ACHN (cell line): ENCODE data around the gene PCDH9.
A peak's percentile ranks its signal among the peaks of the same experiment; 100 is the strongest.
"Not testable (repeated sequence)": the region's sequence is repeated elsewhere in the genome, so short reads cannot be mapped to it uniquely, and the experiment has no call there.

Experiments used
- DNase-seq: peaks from one replicate; pipeline ENCODE4 v3.0.0-alpha.2; 2015
- in situ Hi-C: cut with HindIII; loops from 2 replicates; pipeline ENCODE4 v1.10.0; 2017; ENCODE audit warnings: low sequenced_read_pairs, low pct_ligation_motif_present, low pct_unique_long_range_greater_than_20kb

The PCDH9 gene

DNA sequence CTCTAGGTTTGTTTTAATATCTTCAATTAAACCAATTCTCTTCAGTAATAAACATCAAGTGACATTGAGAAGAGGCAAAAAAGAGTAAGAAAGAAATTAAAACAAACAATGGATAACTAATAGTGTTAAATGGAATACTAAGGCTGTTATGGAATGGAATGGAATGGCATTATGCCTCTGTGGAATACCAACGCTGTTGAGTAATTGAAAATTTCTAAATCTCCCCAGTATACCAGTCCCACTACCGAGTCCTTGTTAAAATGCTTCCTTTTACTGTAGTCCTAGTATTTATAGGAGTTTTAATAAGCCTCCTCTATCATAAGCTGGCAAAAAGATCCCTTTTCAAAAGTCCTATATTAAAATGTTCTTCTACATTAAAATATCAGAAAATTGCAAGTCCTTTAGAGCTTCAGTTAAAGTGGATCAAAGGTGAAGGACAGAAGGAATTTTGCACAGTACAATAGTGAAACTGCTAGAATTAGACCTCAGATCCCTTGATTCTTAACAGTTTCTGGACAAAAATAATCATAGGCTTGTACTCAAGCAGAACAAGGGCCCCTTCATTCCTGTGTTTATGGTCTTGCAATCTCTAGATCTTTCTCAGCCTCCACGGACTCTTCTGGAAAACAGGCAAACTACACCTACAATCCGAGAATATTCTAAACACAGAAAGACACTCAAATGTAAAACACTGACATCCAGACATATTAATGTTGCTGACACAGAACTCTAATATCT, 128.2 kb downstream of the PCDH9 start:
- in situ Hi-C loops, result no loop called here
- peak; percentile 29 for DNase-seq

DNA sequence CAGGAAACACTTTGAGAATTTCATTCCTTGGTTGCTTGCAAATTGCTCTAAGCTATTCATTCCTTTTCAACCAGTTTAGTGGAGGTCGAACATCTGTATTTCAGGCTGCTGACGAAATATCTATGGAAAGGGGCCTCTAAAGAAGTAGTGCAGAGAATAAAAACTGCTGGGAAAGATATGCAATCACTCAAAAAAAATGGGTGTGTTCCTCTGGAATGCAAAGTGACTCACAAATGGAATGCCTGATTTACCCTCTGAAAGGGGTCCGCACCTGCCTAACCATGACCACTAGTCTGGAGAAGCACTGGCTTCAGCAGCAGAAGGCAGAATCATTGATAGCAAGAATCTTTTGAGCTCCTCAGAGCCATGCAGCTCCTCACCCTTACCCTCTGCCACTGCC, 129.4 kb downstream of the PCDH9 start:
- peak; percentile 79 for DNase-seq
- in situ Hi-C loops, result no loop called here

DNA sequence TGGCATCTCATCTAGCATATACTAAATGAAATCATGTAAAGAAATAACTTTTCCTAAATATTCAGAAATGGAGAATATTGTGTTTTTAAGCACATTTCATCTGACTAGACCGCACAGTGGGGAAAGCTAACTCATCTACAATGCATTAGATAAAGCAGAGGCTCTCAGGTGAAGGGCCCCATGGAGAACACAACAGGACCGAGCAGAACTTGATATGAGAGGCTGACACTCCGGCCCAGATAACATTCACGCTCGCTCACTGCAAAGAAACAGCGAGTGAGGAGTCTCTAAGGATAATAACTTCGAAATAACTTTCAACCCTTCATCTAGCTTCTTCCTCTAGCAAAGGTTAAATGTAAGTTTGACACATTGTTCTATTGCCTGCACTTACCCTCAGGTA, 130.6 kb downstream of the PCDH9 start:
- in situ Hi-C loops, result no loop called here

DNA sequence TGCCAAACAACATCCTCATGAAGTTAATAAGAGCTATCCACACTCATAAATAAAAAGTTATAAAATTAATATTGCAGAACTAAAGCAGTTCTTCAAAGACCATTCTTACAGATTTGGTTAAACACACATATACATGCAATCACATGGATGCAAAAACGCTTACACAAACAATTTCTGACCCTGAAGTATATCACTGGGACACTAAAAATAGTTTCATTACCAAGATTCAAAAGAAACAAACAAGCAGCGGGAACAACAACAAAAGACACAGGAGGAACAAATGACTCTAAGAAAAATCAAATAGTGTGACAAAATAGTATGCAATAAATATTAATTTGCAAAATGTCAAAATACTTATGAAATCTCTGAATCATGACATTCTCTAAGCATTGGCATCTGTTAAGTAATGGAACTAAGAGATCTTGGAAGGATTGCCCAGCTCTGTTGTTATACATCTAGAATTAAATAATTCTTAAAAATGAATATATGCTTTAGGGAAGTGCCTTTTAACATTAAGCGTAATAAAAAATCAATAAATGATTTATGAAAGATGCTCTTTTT, 132.2 kb downstream of the PCDH9 start:
- no peak for DNase-seq
- in situ Hi-C loops, result no loop called here

More for the DNA sequence above, 130.6 kb downstream of the PCDH9 start:
- DNase-seq, result no peak

DNA sequence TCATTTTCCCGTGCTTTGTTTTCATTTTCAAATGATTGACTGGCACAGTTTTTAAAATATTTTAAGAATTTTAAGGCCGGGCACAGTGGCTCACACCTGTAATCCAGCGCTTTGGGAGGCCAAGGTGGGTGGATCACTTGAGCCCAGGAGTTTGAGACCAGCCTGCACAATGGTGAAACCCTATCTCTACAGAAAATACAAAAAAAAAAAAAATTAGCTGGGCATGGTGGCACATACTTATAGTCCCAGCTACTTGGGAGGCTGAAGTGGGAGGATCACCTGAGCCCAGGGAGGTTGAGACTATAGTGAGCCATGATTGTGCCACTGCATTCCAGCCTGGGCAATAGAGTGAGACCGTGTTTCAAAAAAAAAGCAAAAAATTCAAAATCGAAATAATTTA, 133.2 kb downstream of the PCDH9 start:
- in situ Hi-C loops, DNase-seq: not testable (repeated sequence)

DNA sequence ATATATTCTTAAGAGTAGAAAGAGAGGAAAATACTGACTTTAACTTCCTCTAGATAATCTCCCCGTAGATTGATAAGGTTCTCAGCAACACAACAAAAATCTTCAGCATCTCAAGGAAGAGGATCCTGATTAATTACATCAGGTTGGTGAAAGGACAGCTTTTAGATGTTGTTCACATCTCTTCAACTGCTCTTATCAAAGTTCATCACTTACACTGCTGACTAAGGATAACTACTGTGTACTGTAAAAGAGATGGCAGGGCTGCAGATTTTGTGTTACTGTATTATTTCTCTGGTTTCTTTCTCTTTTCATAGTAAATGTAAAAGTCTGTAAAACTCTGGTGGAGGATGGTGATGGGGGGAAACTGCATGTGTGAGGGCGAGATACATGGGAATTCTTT, 133.7 kb downstream of the PCDH9 start:
- in situ Hi-C loops, result no loop called here
- DNase-seq, result no peak

DNA sequence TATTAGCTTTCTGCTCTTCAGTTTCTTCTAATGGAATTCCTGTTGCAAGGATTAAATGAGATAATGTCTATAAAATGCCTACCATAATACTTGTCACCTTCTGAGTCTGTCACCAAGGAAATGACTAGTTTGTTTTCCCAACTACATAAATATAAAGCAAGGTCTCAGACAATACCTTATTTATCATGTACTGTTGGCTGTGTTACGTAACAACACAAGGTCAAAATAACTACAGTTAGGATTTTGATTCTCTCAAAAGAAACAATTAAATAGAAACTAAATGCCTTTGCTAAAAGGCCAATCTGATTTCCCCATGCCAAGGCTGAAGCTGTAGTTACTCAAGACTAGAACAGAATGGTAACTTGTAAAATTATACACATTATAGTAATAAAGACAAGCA, 134.5 kb downstream of the PCDH9 start:
- in situ Hi-C loops, result no loop called here
- no peak for DNase-seq

DNA sequence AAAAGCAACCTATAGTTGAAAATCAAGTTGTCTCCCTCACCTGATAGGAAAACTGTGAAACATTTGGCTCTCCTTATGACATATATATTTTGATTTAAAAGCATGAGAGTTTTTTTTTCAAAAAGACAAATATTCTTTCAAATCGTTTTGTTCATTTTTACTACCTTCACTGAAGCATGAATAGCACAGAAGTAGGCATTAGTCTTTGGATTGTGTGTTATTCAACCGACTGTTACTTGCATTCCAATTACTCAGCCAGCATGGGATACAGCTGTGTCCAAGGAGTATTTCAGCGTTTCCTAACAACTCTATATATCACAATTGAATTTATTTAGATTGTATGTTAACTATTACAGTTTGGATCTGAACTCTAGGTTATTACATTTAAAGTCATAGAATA, 135.2 kb downstream of the PCDH9 start:
- in situ Hi-C loops, result no loop called here

DNA sequence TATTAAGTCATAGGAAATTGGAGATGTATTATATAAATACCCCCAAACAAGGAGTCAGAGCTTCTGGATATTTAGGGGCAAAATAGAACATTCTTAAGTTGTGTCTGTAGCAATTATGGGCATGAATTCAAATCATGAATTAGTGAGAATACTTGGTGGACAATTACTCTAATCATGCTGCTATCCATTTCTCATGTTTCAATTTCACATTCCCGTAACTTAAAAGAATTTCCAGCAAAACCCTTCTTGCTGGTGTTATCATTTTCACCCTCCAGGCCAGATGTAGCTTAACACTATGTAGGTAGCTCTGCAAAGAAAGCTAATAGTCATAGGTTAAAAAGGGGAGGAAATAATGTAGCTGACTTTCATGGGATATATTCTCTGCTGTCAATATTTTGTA, 136.1 kb downstream of the PCDH9 start:
- in situ Hi-C loops, result no loop called here
- DNase-seq, result no peak

More for the DNA sequence above, 135.2 kb downstream of the PCDH9 start:
- DNase-seq, result no peak

DNA sequence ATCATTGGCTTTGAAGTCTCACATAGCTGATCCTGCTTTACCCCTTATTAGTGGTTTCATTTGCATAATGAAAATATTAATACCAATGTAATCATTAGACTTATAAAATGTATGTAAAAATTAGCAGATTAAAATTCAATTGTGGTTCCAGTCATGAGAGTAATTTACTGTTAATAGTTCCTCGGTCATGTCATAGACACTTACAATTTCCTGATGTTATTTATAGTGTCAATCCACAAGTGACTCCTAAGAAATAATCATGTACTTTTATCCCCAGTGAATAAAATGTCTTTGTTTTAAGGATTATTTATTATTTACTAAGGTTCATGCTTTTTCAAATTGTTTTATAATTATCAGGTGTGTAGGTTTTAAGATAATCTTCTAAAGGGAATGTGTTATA, 138.5 kb downstream of the PCDH9 start:
- in situ Hi-C loops, result no loop called here
- no peak for DNase-seq

DNA sequence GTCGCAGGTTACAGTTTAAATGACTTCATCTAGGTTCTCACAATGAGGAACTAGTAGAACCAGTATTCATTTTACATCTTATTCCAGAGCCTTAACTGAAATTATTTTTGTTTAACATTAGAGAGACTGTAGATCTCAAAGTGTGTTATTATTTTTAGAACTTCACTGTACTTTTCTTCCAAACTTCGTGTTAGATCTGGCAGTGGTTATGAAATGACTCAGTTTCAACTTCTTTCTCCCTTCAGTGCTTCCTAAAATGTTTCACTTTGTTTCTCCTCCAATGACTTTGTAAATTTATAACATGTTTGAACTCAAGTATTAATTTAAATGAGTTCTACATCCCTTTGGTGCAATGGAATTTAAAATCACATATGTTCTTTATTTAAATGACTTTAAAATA, 139.3 kb downstream of the PCDH9 start:
- in situ Hi-C loops, result no loop called here
- DNase-seq, result no peak

DNA sequence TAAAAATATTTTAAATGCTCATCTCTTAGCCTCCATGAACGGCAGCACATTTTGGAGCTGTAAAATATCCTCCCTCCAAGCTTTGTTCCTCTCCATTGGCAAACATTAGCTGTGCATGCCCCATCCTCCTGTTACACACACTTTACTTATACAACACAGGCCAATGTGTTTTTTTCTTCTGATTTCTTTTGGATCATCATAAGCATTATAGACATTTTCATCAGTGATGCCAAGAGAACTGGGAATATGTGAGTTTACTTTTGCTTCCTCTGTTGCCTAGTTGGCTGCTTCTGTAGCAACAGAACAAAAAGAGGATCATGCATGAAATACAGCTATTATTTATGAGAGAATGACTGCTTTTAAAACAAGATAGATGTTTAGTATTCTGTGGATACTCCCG, 142.6 kb downstream of the PCDH9 start:
- in situ Hi-C loops, result no loop called here

DNA sequence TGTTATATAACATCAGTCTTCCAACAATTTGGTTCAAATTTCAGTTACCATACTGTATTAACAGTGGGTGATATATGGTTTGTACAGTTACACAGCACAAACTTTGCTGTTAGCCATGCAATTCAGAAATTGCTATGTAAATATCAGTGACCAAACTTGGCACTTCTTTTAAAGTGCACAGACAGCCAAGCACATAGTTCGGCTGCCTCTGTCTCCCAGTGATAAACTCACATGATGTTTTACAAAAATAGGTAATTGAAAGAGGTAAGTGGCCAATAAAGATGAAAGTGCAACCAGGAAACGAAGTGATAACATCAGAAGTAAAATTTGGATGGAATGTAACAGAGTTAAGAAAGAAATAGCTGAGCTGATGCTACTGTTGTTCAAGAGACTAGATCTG, 143.9 kb downstream of the PCDH9 start:
- in situ Hi-C loops, result no loop called here
- DNase-seq, result no peak

More for the DNA sequence above, 142.6 kb downstream of the PCDH9 start:
- no peak for DNase-seq

DNA sequence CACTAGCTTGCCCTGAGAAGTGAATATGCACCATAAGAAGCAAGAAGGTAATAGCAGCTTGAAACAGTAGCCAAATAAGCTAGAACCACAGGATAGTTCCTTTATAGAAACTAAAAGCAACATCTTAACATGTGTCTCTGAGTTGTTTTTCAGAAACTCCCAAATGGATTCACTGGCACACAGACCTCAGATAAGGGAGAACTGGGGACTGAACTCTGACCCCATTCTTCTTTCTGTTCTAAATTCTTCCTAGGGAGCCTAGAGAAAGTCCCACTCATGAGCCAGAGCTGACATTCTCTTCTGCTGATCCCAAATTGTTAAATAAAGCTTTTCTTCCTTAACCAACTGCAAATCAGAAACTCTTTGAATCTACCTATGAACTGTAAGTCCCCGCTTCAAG, 146.1 kb downstream of the PCDH9 start:
- DNase-seq, result no peak
- in situ Hi-C loops, result no loop called here

DNA sequence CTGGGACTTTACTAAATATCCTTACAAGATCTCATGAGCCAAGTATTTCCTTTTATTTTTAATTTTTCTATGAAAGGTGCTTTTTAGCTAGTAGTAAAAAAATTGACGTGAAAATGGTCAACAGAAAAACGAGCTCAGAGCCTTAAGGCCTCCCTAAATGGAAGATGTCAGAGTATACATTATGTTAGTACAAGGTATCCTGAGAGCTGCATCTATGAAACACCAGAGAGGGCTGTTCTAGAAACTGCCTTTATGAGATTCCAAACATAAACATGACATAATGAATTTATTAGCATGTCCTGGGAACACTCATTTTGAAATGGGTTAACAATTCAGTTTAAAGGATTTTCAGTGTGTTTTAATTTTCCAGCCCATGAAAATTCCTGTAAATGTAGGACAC, 146.6 kb downstream of the PCDH9 start:
- in situ Hi-C loops, result no loop called here
- DNase-seq, result no peak

DNA sequence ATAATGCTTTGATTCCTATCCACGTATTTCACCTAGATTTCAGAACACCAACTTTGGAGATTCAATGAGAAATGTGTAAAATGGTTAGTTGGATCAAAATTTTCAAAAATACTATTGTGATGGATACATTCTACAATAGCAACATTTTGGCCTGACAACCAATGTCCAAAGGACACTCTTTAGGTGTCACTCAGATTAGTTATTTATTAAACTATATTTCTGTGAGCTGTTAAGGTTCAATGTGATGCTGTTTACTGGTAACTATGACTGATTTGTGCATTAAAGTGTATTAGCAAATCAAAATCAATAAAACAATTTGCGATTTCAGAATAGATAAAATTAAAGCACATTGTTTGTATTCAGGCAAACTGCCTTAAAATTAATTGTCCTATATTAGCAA, 149.8 kb downstream of the PCDH9 start:
- DNase-seq, result no peak
- in situ Hi-C loops, result no loop called here

DNA sequence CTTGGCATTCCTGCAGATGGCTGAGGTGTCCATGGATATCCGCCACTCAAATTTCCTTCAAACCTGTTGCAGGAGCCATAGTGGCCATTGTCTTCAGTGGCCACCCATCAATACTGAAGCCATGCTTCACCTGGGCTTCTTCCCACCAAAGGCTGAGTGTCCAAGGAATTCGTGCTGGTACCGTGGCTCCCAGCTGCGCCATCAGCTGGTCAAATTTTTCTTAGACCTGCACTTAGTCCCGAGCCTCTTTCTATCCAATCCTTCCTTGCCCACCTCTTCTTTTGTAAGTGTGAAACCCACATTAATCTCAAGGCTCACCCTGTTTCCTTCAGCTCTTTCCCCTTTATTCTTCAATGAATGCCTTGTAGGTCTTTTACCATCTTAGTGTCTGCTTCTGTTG, 152.1 kb downstream of the PCDH9 start:
- no peak for DNase-seq

DNA sequence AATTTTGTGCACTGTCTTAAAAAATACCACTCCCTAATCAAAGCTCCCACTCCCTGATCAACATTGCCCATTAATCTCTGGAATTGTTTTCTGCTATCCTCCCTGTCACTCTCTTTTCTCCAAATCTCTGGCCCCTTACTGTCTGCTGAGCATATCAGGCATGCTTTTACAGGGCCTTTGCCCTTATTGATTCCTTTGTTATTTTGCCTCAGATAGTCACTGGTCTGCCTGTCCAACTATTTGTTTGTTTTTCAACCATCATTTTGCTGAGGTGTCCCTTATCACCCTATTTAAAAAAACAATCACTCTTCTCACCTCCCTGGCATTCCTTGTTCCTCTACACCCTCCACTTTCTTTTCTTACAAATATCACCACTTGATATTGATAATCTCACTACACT, 153.0 kb downstream of the PCDH9 start:
- in situ Hi-C loops, result no loop called here

More for the DNA sequence above, 152.1 kb downstream of the PCDH9 start:
- in situ Hi-C loops, result no loop called here

DNA sequence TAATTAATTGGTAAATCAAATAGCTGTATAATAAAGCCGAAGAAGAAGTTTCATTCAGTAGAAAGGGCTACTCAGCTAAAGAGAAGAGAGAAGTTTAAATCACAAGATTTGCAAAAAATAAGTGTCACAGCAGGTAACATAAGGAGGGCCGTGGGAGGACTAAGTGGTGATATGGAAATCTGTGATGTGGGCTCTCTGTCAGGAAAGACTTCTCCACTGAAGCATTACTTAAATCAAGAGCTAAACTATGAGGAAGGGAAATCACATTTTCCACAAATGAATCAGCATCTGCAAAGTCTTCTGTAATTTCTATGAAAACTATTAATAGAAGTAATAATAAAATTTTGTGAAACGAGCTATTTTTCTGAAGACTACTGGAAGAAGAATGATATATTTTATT, 153.8 kb downstream of the PCDH9 start:
- no peak for DNase-seq
- in situ Hi-C loops, result no loop called here

More for the DNA sequence above, 153.0 kb downstream of the PCDH9 start:
- no peak for DNase-seq

DNA sequence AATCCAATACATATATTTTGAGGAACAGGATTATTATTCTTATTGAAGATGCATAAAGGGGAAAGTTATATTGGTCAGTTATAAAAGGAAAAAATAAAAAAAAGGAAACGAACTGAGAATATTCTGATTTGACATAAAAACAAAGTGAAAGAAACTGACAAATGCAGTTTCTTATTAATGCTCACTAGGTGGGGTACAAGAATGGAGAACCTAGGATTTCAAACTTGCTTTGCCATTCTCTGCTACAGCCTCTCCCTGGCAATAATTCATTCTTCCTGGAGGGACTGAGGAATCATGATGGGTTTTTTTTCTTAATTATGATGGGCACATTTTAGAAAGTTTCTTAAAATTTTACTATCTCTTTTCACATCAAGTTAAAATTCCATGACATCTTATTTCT, 154.9 kb downstream of the PCDH9 start:
- DNase-seq, result peak; percentile 26

More for the DNA sequence above, 154.9 kb downstream of the PCDH9 start:
- in situ Hi-C loops, result no loop called here
